Measurements from ENCODE around the gene NTM. TPM values are rescaled to one million over a fixed set of nuclear protein-coding genes. Genes with fewer than 3 reads are reported as not detected.

NTM gene
- total RNA-seq, 4 donors from 2014 or later: 1.4 to 2.8 (median 1.7) TPM

DNA sequence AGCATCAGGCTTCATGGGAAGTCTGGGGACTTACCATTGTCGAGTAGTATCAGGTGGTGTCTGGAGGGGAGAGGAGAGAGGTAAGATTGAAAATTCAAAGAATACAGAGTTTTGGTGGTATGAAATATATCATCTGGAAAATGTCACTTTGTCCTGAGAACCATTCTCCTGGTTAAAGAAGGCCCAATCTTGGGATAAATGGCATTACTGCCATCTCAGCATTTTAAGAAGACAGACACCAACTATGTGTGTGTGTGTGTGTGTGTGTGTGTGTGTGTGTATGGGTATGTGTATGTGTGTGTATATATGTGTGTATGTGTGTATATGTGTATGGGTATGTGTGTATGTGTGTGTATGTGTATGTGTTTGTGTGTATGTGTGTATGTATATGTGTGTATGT lies 673.3 kb downstream of the NTM start:
- no peak overlapping the region for H3K27ac ChIP-seq
- no peaks in the 10 kb centered on the region for H3K36me3 ChIP-seq
- H3K4me1 ChIP-seq: no peaks in the 10 kb centered on the region

DNA sequence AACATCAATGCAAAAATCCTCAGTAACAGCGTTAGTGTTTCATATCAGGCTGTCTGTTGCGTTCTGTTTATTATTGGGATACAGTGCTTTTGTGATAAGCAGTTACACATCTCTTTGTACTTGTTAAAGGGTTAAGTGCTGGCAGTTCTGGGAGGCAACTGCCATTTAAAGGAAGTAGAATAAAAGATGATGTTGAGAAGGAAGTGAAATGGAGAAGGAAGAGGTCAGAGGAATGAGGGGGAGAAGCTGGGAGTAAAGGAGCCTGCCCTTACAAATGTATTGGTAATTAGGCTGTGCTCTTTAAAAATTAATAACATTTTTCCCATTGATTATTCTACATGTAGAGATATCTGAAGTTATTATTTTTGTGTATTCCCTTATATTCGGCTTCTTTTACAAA lies 674.7 kb downstream of the NTM start:
- no peaks in the 10 kb centered on the region for H3K27me3 ChIP-seq
- no peak overlapping the region for H3K4me3 ChIP-seq
- H3K27ac ChIP-seq: no peak overlapping the region
- H3K4me1 ChIP-seq: no peaks in the 10 kb centered on the region
- H3K9me3 ChIP-seq: no peaks in the 10 kb centered on the region
- no peak for DNase-seq
- TF ChIP-seq, protein P1, sequence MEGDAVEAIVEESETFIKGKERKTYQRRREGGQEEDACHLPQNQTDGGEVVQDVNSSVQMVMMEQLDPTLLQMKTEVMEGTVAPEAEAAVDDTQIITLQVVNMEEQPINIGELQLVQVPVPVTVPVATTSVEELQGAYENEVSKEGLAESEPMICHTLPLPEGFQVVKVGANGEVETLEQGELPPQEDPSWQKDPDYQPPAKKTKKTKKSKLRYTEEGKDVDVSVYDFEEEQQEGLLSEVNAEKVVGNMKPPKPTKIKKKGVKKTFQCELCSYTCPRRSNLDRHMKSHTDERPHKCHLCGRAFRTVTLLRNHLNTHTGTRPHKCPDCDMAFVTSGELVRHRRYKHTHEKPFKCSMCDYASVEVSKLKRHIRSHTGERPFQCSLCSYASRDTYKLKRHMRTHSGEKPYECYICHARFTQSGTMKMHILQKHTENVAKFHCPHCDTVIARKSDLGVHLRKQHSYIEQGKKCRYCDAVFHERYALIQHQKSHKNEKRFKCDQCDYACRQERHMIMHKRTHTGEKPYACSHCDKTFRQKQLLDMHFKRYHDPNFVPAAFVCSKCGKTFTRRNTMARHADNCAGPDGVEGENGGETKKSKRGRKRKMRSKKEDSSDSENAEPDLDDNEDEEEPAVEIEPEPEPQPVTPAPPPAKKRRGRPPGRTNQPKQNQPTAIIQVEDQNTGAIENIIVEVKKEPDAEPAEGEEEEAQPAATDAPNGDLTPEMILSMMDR (IDR thresholded peaks at IDR 0.05): no peak
- TF ChIP-seq POLR2A (IDR thresholded peaks at IDR 0.05): no peak
- H3K36me3 ChIP-seq: no peaks in the 10 kb centered on the region

More for the DNA sequence above, 673.3 kb downstream of the NTM start:
- no peak for DNase-seq
- Histone ChIP-seq H3K9me3 (no peaks in the 10 kb centered on the region), H3K4me3 (no peak overlapping the region), H3K27me3 (no peaks in the 10 kb centered on the region)
- TF ChIP-seq POLR2A (IDR thresholded peaks at IDR 0.05): no peak
- TF ChIP-seq, protein P1 (IDR thresholded peaks at IDR 0.05): no peak

- Histone ChIP-seq H3K27me3 (no peaks in the 10 kb centered on the region), H3K27ac (no peak overlapping the region), H3K4me1 (no peaks in the 10 kb centered on the region), H3K36me3 (no peaks in the 10 kb centered on the region), H3K4me3 (no peak overlapping the region), H3K9me3 (no peaks in the 10 kb centered on the region)
- DNase-seq: no peak
- TF ChIP-seq POLR2A (IDR thresholded peaks at IDR 0.05): no peak
- TF ChIP-seq, protein P1 (IDR thresholded peaks at IDR 0.05): no peak
Measured at GRCh38 chr11:132046288-132046865, 676.0 kb downstream of the NTM start.

GRCh38 chr11:132047167-132047566 lies 676.8 kb downstream of the NTM start:
- Histone ChIP-seq H3K4me1 (no peaks in the 10 kb centered on the region), H3K36me3 (no peaks in the 10 kb centered on the region), H3K4me3 (no peak overlapping the region), H3K27ac (no peak overlapping the region), H3K27me3 (no peaks in the 10 kb centered on the region), H3K9me3 (no peaks in the 10 kb centered on the region)
- no peak for DNase-seq
- TF ChIP-seq POLR2A (IDR thresholded peaks at IDR 0.05): no peak
- TF ChIP-seq, protein P1 (IDR thresholded peaks at IDR 0.05): no peak

DNA sequence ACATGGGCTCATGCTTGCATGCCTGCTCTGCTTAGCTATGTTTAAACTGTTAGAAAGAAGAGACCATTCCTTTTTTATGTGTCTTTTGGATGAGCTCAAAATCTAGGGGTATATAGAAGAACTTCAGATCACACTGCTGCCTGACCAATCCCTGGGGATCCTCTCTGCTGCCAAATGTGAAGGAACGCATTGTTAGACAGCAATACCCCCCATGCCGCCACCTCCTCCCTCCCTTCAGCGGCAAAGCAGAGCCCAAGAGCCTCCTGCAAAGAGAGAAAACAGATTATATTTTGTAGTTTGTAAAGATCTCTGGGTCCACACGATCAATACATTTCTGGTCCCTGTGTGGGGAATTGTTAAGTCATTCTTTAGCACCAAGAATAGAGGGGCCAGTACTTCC lies 677.6 kb downstream of the NTM start:
- H3K27ac ChIP-seq: no peak overlapping the region
- DNase-seq: no peak
- TF ChIP-seq, protein P1 (IDR thresholded peaks at IDR 0.05): no peak
- no peak for TF ChIP-seq POLR2A (IDR thresholded peaks at IDR 0.05)
- no peaks in the 10 kb centered on the region for H3K9me3 ChIP-seq
- H3K27me3 ChIP-seq: no peaks in the 10 kb centered on the region
- no peaks in the 10 kb centered on the region for H3K36me3 ChIP-seq
- no peaks in the 10 kb centered on the region for H3K4me1 ChIP-seq
- H3K4me3 ChIP-seq: no peak overlapping the region

DNA sequence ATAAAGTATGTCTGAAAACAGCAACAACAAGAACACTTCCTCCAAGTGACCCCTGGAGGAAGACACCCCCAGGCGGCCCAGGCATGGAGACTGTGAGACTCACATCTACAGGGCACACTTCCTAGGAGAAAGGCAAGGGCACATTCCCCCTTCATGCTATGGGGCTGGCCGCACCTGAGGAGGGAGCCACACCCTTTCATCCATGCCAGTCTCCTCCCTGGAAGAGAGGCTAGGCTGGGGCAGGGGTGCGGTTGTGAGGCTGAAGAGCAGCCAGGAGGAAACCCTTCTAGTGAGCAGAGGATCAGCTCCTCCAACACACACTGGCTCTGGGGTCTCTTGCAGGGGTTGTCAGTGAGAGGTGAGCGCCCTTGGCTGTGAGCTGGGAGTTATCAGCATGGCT lies 678.8 kb downstream of the NTM start:
- Histone ChIP-seq H3K9me3 (no peaks in the 10 kb centered on the region), H3K27me3 (no peaks in the 10 kb centered on the region), H3K27ac (no peak overlapping the region), H3K4me1 (no peaks in the 10 kb centered on the region), H3K4me3 (no peak overlapping the region), H3K36me3 (no peaks in the 10 kb centered on the region)
- no peak for DNase-seq
- TF ChIP-seq POLR2A (IDR thresholded peaks at IDR 0.05): no peak
- TF ChIP-seq, protein P1 (IDR thresholded peaks at IDR 0.05): no peak

All from Peyer's patch (tissue), 4 donors.